22Rv1 (cell line): ENCODE data around the gene CAVIN2.

ENCODE experiments used
- ZFX ChIP-seq: fragments of 450-650 bp; IDR thresholded peaks from 2 replicates; pipeline ENCODE4 v1.6.1; 2017; ENCODE audit warnings: antibody characterized with exemption, borderline replicate concordance
- TF ChIP-seq, protein P1 (sequence below): fragments of 450-650 bp; IDR thresholded peaks from 2 replicates; pipeline ENCODE4 v1.5.1; 2017; ENCODE audit warnings: mild to moderate bottlenecking

DNA sequence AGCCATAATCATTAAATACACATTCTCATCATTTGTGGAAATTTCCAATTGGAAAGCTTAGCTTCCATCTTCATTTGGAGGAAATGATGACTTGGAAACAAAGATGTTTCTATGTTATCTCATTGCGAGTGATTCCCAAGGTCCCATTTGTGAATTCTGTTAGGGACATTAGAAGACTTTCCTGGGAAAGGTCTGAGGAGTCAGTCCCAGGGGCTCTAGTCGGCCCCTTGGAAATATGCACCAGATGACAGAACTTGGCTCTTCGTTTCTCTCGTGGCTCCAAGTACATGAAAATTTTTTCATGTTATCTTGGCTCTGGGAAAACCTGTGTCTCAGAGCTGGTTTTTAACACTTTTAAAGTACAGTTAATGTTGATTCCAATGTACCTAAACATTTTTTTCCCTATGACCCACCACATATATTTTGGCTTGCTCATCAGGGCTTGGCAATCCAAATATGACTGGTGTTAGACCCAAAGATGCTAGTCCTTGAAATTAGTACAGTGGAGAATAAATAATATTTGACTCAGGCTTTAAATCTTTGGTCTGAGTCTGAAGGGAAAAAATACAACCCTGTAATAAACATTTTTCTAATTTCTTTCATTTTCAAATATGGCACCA, 15.4 kb upstream of the CAVIN2 start:
- TF ChIP-seq, protein P1, sequence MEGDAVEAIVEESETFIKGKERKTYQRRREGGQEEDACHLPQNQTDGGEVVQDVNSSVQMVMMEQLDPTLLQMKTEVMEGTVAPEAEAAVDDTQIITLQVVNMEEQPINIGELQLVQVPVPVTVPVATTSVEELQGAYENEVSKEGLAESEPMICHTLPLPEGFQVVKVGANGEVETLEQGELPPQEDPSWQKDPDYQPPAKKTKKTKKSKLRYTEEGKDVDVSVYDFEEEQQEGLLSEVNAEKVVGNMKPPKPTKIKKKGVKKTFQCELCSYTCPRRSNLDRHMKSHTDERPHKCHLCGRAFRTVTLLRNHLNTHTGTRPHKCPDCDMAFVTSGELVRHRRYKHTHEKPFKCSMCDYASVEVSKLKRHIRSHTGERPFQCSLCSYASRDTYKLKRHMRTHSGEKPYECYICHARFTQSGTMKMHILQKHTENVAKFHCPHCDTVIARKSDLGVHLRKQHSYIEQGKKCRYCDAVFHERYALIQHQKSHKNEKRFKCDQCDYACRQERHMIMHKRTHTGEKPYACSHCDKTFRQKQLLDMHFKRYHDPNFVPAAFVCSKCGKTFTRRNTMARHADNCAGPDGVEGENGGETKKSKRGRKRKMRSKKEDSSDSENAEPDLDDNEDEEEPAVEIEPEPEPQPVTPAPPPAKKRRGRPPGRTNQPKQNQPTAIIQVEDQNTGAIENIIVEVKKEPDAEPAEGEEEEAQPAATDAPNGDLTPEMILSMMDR: no peak
- no peak for TF ChIP-seq ZFX
